HK-2 (cell line): ENCODE data around the gene RPE65.
"Not testable (repeated sequence)": the region's sequence is repeated elsewhere in the genome, so short reads cannot be mapped to it uniquely, and the experiment has no call there.

ENCODE experiments used
- DNase-seq: peaks from one replicate; pipeline ENCODE4 v3.0.0-alpha.2; 2018; ENCODE audit not compliant: unreplicated experiment

The RPE65 gene

GRCh38 chr1:68453060-68453670 is 3.4 kb upstream of the RPE65 start:
- DNase-seq, result no peak

DNA sequence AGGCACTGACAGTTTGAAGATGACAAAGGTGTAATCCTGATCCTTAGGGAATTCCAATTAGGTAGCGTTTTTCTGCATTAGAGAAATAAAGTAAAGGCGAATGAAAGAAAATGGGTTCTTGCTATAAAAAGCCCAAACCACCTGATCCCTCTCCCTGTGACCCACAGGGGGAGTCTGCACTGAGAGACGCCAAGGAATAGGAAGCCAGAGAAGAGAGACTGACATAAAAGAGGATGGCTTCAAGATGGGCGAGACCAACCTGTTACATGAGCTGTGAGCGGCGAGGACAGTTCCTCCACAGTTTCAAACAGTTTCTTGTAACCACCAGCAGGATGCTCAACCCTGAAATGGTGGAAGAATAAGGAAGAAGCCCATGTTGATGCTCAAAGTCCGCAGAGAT is 1.4 kb downstream of the RPE65 start:
- DNase-seq, result no peak

- DNase-seq, result no peak
Observed at GRCh38 chr1:68445709-68446108, 4.0 kb downstream of the RPE65 start.

- peak; percentile 47 for DNase-seq
Observed at GRCh38 chr1:68442822-68443556, 6.8 kb downstream of the RPE65 start.

DNA sequence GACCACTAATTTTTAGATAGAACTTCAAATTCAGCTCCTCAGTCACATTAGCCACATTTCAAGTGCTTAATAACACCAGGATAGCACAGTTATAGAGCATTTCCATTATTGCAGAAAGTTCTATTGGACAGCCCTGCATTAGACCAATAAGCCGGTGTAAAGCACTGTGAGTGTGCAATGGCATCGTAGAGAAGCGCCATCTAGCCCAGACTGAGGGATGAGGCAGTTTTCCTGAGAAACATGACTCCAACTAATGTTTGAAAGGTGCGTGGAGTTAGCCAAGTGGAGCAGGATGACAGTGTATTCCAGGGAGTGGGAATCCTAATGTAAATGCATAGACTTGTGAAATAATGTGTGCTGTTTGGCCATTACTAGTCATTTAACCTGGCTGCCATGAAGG is 7.7 kb downstream of the RPE65 start:
- DNase-seq, result no peak

GRCh38 chr1:68438310-68438709 is 11.4 kb downstream of the RPE65 start:
- no peak for DNase-seq

DNA sequence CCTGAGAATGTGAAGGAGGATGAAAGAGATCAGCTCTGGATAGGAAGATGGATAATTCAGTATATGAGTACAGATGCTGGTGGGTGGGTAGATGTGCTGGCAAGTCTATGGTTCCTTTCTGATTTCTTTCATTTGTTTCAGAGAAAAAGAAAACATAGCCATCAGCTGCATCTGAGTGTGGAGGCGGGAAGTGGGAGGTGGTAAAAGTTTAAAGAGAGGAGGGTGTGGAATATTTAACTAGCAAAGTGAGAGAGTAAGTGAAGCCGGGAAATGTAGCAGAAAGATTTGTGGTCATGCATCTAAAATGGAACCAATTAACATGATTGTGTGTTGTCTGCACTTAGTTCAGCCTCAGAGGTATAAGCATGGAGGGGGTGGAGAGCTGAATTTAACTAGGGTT is 16.4 kb downstream of the RPE65 start:
- no peak for DNase-seq

- DNase-seq, result no peak
Observed at GRCh38 chr1:68431076-68431475, 18.7 kb downstream of the RPE65 start.

GRCh38 chr1:68429233-68429808 is 20.4 kb downstream of the RPE65 start:
- DNase-seq, result no peak

GRCh38 chr1:68426594-68426993 is 23.2 kb downstream of the RPE65 start:
- no peak for DNase-seq

GRCh38 chr1:68421350-68421749 is 28.4 kb downstream of the RPE65 start:
- no peak for DNase-seq

- DNase-seq, result no peak
Observed at GRCh38 chr1:68409426-68409825, 40.3 kb downstream of the RPE65 start.

GRCh38 chr1:68401506-68401905 is 48.2 kb downstream of the RPE65 start:
- no peak for DNase-seq

GRCh38 chr1:68395575-68395974 is 54.2 kb downstream of the RPE65 start:
- DNase-seq, result not testable (repeated sequence)

DNA sequence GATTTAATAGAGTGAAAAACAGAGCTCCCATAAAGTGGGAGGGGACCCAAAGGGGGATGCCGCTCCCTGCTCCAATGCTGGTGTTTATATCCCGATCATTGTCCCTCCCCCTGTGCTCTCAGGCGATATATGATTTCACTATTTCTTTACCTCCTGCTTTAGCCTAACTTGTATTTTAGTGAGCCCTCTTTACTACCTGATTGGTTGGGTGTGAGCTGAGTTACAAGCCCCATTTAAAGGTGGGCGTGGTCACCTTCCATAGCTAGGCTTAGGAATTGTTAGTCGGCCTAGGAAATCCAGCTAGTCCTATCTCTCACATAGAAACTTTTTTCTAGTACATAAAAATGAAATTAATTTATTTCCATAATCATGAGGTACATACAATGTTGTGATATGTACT is 57.3 kb downstream of the RPE65 start:
- not testable (repeated sequence) for DNase-seq

GRCh38 chr1:68385798-68386524 is 63.8 kb downstream of the RPE65 start:
- not testable (repeated sequence) for DNase-seq

- DNase-seq, result peak; percentile 30
Observed at GRCh38 chr1:68384872-68385411, 64.8 kb downstream of the RPE65 start.

- peak; percentile 53 for DNase-seq
Observed at GRCh38 chr1:68384321-68384813, 65.4 kb downstream of the RPE65 start.

GRCh38 chr1:68383092-68383491 is 66.7 kb downstream of the RPE65 start:
- no peak for DNase-seq

GRCh38 chr1:68379085-68379478 is 70.7 kb downstream of the RPE65 start:
- no peak for DNase-seq
